DMS79 treated with DMSO at 0.1 percent for 48 hours (cell line): ENCODE data around the gene INSIG2.
A peak's percentile ranks its signal among the peaks of the same experiment; 100 is the strongest.
"Not testable (repeated sequence)": the region's sequence is repeated elsewhere in the genome, so short reads cannot be mapped to it uniquely, and the experiment has no call there.

ENCODE experiments used
- DNase-seq: peaks from one replicate; lab custom pipeline; 2025; lab: John Stamatoyannopoulos, UW

The INSIG2 gene

DNA sequence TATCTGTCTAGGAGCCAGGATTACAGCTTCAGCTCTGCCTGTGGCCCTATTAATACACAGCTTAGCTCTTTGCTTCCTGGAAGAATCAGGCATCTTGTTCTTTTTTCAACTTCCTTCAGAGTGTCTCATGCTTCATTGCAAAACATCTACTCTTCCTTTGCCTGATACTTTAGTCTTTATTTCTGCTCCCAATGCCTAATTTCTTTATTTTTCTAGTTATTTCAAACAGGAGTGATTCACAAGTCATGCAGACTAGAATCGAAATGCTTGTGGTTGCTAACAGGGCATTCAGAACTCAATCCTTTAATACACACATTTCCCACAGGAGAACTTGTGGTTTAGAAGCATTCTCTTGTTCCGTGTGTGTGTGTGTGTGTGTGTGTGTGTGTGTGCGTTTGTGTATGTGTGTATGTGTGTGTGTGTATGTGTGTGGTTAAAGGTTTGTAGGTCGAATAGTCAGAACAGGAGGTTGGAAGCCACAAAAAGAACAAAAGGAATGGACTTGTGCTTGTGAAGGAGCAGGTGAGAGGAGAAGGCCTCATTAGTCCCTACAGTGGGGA is 28.3 kb upstream of the INSIG2 start:
- peak; percentile 27 for DNase-seq

DNA sequence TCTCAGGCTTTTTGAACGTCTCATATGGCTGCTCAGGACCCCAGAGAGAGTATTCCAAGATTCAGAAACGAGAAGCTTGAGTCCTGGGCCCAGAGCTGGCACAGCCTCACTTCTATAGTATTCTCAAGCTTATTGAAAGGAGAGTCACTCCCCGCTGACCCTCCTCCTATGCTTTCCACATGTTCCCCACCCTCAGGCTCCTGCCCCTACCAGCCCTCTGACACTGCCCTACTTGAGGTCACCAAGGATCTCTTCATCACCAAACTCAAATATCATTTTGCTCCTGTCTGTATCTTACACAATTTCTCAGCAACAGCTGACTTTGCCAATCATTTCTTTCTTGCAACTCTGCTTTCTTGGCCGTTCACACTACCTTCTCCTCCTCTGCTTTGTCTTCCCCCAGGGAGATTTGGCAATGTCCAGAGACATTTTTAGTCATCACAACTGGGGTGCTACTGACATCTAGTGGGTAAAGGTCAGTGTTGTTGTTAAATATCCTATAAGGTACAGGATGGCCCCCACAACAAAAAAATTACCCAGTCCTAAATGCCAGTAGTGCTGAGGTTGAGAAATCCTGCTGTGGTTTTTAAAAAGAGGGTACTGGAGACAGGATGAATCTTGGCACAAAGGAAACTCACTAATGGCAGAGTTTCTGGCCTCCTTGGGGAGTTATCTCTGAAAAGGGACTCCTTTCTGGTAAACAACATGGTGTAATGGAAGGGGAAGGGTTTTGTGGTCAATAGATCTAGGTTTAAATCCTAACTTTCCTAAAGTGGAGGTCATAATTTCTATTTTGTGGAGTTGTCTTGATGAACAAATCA is 26.9 kb upstream of the INSIG2 start:
- no peak for DNase-seq

DNA sequence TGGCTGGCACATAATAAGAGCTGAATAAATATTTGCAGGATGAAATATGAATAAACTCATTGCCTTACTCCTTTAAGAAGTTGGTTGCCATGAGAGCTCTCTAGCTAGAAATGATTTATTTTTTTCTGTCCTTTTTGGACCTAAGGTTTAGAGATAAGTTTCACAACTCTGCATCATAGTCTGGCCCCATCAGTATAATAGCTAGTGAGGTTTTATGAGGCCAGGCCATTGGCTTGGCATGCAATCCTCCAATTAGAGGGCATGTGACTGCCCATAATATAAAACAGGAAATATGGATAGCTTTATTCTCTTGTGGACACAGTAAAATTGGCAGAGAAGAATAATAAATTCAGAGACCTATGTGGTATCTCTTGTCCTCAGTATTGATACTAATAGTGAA is 26.2 kb upstream of the INSIG2 start:
- no peak for DNase-seq

DNA sequence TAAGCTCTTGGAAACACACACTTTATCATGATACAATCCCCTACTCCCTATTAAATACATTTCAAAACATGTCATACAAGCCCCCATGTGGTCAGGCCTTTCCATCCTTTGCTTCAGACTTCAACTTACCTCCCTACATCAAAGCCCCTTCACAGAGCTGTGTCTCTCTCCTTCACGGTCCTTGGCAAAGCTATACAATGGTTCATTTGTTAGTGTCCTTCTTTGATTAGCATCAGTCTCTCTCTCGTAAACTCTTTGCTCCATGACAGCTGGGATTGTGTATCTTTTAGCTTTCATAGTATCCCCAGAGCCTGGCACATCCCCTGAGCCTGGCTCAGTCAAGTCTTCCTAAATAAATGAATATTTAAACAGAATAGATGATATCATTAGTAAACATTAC is 25.6 kb upstream of the INSIG2 start:
- no peak for DNase-seq

DNA sequence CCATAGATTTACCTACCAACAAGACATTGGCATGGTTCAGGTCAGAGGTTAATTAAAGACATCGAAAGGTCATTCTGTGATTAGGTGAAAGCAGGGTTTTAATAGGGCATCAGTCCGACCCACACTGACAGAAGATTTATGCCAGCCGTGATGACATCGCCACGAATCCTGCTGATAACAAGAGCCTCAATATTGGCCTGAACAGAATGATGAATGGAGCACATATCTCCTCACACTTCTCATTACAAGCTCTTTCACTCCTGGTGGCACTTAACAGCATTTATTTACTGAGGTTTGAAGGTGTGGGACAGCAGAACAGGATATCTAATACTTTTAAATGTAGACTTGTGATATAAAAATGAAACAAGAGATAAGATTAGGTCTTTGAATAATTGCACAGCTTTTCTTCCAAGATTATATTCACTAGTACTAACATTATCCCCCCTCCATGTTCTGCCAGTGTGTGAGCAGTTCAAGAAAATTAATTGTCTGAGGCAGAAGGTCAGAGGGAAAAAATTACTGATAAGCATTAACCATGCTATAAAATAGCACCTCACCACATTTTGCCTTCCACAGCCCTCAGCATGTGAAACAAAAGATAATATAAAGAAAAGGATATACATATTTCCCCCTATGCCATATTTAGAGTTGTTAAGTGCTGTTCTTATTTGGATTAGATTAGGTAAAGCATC is 23.1 kb upstream of the INSIG2 start:
- DNase-seq: no peak

DNA sequence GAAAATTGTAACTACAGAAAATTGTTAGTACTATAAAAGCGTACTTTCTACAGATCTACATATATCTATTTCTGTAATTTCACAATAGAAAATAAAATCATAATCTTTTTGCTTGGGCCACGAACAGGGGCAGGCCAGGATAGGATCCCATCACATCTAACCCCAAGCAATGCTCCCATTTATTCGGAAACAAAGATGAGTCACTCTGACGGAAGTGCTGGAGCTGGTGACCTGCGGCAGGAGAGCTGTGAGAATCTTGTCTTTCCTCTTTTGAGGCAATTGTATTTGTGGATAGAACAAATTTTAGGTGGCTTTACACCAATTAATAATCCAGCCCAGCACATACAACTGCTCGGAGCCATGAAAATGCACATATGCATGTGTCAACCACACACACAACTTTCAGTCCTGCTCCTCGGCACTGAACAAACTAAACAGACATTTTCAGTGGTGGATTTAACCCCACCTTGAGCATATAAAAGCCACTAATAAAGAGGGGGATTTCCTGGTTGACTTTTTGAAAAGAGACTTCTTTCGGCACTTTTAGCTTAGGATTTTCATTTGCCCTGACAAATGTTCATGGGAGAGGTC is 22.3 kb upstream of the INSIG2 start:
- no peak for DNase-seq

DNA sequence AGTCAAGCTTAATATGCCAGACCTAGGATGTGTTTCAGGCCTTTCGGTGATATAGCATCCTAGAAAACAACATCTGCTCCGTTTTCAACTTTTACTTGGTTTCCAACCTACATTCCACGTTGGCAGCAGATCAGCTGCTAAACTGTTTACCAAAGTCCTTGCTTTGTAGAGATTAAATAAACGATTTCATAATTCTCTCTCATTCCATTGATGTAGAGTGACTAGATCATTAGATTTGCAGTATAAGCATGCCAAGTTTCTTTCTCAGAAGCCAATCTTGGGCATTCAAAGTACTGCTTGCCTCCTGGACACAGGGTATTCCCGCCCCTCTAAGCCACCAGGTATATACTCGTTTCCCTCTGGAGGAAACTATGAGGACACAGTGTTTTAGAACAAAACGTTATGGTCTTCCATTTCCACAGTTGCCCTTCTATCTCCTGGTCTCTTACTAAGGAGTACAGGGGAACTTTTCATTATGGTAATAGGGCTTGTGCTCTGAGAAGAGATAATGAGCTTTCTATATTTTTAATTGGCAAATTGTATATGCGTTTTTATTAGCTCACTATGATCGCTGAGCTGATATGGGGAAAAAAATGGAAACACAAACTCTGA is 10.5 kb upstream of the INSIG2 start:
- no peak for DNase-seq

DNA sequence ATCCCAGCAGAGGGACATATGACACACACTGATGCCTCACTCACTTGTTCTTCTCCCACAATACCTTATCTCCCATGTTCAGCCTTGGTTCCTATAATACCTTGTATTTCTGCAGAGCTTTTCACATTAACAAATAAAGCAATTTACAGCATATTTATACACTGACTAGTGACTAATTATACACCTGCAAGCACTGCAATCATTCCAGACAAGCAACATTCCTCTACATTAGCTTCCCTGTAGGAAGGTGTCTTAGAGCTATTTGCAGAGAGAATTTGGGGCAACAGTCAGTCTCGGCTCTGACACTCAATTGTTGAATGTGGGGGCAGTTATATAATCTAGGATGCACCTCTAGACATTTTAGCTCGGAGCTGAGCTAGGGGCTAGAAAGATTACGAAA is 9.5 kb upstream of the INSIG2 start:
- DNase-seq: no peak

DNA sequence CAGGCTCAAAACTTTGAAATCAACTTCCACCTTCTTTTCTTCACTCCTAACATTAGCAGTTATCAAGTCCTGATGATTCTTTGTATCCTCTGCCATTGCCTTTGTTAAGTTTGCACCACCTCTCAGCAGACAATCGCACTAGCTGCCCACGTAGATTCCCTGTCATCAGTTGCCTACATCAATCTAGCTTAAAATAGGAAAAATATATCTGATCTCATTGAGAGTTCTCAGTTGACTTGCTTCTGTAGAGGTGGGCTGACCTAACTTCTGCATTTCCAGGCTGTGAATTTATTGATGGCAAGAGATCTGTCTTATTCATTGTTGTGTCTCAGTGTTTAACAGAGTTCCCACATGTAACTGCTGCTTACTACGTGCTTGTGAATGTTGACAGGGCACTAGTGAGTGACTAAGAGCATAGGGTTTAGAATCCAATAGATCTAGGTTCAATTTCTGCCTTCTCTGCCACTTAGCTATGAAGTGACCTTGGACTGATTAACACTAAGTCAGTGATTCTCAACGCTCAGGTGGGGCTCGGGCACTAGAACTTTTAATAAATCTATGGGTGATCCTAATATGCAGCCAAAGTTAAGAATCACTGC is 3.7 kb upstream of the INSIG2 start:
- DNase-seq: no peak

DNA sequence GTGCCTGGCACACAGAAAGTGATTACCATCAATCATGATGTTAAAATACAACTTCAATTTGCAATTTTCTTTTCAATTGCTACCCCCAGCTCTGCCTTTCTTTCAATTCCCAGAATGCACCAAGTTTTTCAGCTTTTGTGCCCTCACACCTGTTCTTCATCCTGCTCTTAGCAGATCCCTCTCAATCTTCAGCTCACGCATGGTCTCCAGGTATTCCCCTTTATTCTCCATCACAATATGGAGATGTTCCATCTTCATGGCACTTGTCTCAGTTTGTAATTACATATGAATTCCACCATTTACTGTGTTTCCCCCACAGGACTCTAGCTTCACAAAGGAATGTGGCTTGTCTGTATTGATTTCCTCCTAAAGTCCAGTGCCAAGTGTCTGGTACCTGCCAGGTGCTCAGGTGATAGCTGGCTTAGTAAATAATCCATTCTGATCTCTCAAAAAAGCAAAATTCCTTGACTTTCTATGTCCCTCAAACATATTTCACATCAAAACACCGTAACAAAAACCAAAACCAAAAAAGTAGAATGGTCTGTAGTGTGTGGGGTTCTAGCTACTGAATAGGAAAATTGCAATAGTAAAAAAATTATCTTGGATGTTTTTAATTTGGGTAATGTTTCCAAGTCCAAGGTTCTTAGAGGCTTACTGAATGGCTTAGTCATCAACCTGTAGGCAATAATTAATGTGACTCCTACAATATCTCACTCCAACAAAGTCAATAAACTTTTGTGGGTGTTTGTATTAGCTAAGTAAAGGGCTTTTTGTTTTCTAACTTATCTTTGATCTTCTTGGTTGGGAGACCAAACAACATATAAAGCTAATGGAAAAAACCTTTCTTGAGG is 2.9 kb upstream of the INSIG2 start:
- no peak for DNase-seq

DNA sequence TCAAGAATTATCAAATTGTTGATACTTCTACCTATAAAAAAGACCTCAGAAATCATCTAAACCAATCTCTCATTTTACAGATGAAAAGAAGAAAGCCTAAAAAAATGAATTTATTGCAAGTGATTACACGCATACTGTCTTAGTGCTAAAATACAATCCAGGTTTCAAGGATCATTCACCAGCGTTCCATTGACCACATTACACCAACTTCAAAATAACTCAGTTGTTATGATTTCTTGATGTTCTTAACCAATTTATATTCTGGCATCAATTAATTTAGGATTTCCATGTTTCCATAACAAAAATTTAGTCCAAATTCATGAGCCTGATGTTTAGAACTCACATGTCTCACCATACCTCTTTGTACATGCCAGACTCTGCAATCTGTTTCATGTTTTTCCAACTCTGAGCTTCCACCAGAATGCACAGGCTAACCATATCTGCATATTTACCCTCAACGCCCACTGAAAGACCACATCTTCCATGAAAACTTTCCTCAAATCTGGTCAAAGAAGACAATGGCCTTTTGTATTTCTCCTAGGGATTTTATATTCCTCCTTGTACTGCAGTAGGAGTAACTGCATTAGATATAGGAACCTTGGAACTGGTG is 2.1 kb upstream of the INSIG2 start:
- no peak for DNase-seq

DNA sequence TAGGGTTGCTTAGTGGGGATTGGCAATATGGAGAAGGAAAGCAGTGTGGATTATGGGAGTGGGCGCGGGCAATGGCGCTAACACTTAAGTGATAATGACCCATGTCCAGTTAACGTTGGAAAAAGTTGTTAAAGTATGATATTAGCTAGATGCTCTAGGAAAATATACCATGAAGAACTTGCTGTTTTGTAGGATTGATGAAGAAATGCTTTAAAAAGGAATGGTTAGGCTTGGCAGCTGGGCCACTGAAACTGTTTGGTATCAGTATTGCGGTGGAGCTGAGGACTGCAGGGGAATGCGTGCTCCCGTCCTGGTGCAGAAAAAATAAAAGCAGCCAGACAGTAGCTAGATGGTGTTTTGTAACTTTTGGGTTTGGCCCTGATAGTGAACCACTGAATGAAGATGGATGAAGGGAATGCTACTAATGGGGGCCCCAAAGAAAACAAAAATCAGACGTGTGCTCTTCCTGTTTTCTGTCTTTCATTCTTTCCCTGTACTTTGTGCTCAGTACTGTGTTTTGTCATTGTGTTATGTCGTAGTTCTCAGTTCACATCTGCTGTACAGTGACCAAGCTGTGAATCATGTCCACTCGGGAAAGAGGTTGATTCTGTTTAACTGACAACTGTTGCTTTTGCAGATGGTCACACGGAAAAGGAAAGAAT is 999 bp downstream of the INSIG2 start:
- peak; percentile 21 for DNase-seq

DNA sequence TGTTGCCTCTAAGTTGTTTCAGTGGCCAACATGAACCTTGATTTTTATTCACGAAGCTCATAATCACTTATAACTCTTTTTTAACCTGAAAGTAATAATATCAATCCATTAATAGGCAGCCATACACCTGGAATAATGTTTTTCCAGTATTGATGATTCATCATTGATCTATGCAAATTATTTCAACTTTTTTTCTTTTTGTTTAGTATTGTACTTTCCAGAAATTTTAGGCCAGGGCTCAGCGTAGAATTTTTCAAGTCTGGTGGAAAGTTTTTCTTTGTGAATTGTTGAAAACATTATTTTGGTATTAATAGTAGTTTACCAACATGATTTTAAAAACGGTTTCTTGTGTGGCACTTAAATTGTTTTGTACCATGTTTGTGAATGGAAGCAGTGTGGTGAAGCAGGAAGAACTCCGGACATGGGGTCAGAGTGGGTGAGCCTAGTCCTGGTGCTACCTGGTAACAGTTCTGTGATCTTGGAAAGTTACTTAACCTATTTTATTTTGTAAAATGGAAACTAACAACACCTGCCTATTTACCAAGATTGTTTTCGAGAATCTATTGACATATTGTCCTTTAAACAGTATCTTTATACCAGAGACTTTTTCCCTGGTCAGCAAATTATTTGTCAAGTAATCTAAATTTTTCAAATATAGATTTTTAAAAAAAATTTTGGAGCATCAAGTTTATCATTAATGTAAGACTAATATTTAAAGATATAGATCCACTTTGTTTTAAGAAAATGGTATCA is 2.3 kb downstream of the INSIG2 start:
- DNase-seq: no peak

DNA sequence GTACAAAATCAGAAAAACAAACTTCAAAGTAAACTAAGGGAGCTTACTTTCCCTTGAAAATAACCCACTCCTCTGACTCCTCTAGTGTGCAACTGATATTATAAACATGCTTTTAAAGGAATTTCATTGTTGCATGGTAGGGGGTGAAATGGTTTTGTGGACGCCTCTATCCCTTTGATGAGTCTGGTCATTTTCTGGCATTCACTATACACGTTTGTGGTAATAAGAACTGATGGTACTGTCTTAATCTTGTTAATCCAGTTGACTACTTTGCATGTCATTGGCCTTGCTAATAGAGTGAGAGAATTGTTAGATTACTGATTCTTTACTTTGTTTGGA is 2.8 kb downstream of the INSIG2 start:
- no peak for DNase-seq

DNA sequence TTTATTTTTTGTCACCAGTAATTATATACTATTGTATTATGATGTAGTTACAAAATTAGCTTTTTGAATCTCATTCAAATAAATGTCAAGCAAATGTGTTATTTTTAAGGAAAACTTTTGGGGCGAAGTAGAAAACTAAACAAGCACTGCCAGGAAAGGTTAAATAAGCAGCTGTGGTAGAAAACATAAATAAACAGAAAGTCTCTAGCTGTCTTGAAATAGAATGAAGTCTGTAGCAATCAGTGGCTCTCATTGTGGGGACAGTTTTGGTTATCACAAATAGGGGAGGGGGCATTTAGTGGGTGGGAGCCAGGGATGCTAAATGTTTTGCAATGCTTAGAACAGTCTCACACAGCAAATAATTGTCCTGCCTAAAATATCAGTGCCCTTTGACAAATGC is 3.4 kb downstream of the INSIG2 start:
- no peak for DNase-seq

DNA sequence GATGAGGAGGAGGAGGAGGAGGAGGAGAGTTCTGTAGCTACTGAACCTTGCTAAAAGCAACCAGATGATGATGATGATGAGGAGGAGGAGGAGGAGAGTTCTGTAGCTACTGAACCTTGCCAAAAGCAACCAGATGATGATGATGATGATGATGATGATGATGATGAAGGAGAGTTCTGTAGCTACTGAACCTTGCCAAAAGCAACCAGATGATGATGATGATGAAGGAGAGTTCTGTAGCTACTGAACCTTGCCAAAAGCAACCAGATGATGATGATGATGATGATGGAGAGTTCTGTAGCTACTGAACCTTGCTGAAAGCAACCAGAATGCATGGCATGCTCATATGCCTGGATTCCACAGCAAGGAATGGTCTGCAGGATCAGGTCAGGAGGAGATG is 5.8 kb downstream of the INSIG2 start:
- not testable (repeated sequence) for DNase-seq

DNA sequence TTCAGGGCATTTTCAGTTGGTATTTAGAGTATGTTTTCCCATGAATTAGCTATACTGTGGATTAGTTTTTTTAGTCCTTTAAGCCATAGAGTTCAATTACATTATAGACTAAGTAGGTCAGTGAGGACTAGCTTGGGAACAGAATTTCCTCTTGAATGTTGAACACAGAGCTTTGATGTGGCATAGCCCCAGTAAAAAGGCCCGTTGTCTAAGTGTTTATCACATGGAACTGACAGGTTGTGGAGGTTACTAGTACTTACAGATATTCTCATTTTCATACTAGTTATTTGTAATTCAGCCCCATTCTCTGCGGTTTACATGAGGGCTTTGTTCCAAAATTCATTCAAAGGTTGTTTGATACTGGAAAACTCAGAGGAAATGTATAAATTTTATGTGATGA is 6.2 kb downstream of the INSIG2 start:
- DNase-seq: no peak

DNA sequence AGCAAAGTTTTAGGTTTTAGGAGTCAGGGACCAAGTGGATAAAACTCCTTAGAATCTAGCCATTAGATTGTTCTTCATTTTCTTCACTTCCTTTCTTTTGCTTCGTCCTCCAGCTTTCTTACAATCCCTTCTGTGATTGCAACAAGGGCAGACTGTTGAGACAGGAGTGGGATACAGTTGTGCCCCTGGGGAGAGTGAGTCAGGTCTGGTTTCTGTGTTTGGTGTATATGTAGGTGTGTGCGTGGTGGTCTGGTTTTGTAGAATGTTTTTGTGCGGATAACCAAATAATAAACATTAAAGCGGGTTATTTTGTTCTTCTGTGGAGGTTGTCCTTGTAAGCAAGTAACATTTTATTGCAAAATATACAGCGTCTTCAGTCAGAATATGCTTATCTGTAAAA is 7.3 kb downstream of the INSIG2 start:
- no peak for DNase-seq

DNA sequence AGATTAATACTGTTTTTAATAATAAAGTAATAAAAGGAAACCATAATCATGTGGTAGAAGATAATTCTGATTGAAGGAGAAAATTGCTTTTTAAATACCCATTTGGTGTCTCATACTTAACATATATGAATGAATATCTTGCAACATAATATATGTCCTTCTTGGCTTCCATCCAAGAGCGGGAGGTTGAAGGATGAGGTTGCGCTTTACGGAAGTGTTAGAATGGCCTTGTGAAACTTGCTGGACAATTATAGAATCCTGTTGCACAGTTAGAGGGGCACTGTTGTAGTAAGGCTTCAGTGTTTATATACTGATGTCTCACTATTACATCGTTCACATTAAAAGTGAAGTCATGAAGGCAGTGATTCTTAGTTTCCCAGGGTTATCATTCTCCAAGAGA is 9.4 kb downstream of the INSIG2 start:
- DNase-seq: no peak
